Thyroid gland (tissue), 4 donors: Measurements from ENCODE around the gene AXL. TPM values are rescaled to one million over a fixed set of nuclear protein-coding genes. Genes with fewer than 3 reads are reported as not detected.

Experiments used
- DNase-seq, 2 donors: peaks; one replicate each; pipeline ENCODE4 v3.0.0-alpha.2; 2019
- H3K27ac ChIP-seq, 3 donors: fragments of 200-600 bp; sonication (generic); 1 replicate in 2 of 3; 2 replicates in 1 of 3; pipeline ENCODE4 v1.5.1; 2016 to 2019; ENCODE audit warnings: mild to moderate bottlenecking in 1 of 3, moderate library complexity in 1 of 3
- H3K27me3 ChIP-seq: fragments of 200-600 bp; sonication (generic); one replicate; pipeline ENCODE4 v1.5.1; 2019
- H3K36me3 ChIP-seq, 2 donors: fragments of 200-600 bp; sonication (generic); one replicate each; pipeline ENCODE4 v1.5.1; 2016 to 2019
- H3K4me1 ChIP-seq, 2 donors: fragments of 200-600 bp; sonication (generic); one replicate each; pipeline ENCODE4 v1.5.1; 2017 to 2019
- H3K4me3 ChIP-seq, 3 donors: fragments of 200-600 bp; sonication (generic); replicated peaks in 1 of 3; 1 replicate in 2 of 3; 2 replicates in 1 of 3; pipeline ENCODE4 v1.5.1; 2016; ENCODE audit warnings: mild to moderate bottlenecking in 1 of 3
- H3K9me3 ChIP-seq: fragments of 200-600 bp; sonication (generic); one replicate; pipeline ENCODE4 v1.5.1; 2017
- POLR2A ChIP-seq, 2 donors: fragments of 450-650 bp; IDR thresholded peaks; one replicate each; pipeline ENCODE4 v1.6.1; 2017; ENCODE audit warnings: antibody characterized with exemption in 2 of 2, mild to moderate bottlenecking in 2 of 2, moderate library complexity in 1 of 2
- WGBS, 2 donors: methylation state at CpG; one replicate each; pipeline ENCODE4 v1.1.5; 2017; 5-methylcytosine and 5-hydroxymethylcytosine counted together
- intact Hi-C: fragments of 100-400 bp; cut with DNase I; formaldehyde crosslinking; loops from one replicate; pipeline ENCODE4 v1.15.1; 2023
- total RNA-seq, 4 donors: library from RNA; depleted of rRNA; stranded (reverse); fragments of >200 nt; gene quantifications; one replicate each; pipeline ENCODE4 v1.2.3, GENCODE V29; 2016
- TF ChIP-seq, protein P1 (sequence below), 6 experiments: fragments of 200-600 bp in 3 of 6; fragments of 450-650 bp in 3 of 6; sonication (generic) in 3 of 6; IDR thresholded peaks; one replicate each; pipeline ENCODE4 v1.5.1; 2016 to 2019; ENCODE audit warnings: antibody characterized with exemption in 6 of 6, mild to moderate bottlenecking in 2 of 6, inconsistent platforms in 1 of 6, moderate library complexity in 1 of 6

The AXL gene
- total RNA-seq, 4 donors from 2014 or later = 17.5 to 61.3 (median 35.4) TPM

DNA sequence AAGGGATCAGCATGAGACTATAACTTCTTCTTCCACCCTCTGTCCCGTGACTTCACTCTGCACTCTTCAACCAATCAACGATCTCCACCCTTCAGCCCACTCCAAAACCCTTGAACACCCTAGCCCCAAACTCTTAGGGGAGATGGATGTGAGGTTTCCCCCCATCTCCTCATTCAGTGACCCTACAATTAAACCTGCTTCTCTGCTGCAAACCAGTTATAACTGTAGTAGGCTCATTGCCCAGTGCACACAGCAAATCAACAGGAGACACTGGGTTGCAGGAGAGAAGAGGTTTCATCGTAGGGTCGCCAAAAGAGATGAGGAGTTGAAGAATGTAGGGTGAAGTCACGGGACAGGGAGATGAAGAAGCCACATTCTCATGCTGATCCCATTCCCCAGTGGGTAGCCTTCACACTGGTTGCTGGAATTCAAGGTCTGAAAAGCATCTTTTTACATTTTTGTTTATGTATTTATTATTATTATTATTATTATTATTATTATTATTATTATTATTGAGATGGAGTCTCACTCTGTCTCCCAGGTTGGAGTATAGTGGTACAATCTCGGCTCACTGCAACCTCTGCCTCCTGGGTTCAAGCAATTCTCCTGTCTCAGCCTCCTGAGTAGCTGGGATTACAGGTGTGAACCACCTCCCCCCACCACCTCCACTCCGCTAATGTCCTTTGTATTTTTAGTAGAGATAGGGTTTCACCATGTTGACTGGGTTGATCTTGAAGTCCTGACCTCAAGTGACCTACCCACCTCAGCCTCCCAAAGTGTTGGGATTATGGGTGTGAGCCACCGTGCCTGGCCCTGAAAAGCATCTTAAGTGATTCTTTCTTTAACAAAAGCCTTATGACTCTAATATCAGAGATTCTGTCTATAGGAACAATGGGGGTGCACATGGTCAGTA is 31.8 kb upstream of the AXL start:
- no peak for DNase-seq
- TF ChIP-seq, protein P1, sequence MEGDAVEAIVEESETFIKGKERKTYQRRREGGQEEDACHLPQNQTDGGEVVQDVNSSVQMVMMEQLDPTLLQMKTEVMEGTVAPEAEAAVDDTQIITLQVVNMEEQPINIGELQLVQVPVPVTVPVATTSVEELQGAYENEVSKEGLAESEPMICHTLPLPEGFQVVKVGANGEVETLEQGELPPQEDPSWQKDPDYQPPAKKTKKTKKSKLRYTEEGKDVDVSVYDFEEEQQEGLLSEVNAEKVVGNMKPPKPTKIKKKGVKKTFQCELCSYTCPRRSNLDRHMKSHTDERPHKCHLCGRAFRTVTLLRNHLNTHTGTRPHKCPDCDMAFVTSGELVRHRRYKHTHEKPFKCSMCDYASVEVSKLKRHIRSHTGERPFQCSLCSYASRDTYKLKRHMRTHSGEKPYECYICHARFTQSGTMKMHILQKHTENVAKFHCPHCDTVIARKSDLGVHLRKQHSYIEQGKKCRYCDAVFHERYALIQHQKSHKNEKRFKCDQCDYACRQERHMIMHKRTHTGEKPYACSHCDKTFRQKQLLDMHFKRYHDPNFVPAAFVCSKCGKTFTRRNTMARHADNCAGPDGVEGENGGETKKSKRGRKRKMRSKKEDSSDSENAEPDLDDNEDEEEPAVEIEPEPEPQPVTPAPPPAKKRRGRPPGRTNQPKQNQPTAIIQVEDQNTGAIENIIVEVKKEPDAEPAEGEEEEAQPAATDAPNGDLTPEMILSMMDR (IDR thresholded peaks at IDR 0.05) = no peak
- TF ChIP-seq POLR2A (IDR thresholded peaks at IDR 0.05) = no peak
- no peaks in the 10 kb centered on the region for H3K36me3 ChIP-seq
- H3K4me3 ChIP-seq = no peak overlapping the region
- 72 to 73% methylated on average over 8 of the region's 8 CpGs for WGBS, 2 donors
- H3K9me3 ChIP-seq = no peaks in the 10 kb centered on the region
- no peaks in the 10 kb centered on the region for H3K4me1 ChIP-seq
- no peak overlapping the region for H3K27ac ChIP-seq
- H3K27me3 ChIP-seq = no peaks in the 10 kb centered on the region
- intact Hi-C loops = no loop called here

DNA sequence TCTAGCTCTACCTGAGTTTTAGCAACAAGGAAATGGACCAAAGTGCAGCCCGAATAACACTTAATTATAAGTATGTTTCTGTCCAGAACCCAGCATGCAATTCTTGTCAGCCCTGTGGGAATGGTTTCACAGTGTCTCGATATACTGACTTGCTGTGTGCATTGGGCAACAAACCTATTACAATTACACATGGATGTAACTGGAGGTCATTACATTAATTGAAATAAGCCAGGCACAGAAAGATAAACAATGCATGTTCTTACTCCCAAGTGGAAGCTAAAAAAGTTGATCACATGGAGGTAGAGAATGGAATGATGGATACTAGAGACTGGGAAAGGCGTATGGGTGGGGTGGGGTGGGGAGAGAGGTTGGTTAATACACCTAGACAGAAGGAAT is 31.1 kb upstream of the AXL start:
- Histone ChIP-seq H3K36me3 (no peaks in the 10 kb centered on the region), H3K9me3 (no peaks in the 10 kb centered on the region), H3K4me1 (no peaks in the 10 kb centered on the region), H3K27me3 (no peaks in the 10 kb centered on the region), H3K27ac (no peak overlapping the region), H3K4me3 (no peak overlapping the region)
- DNase-seq = no peak
- no peak for TF ChIP-seq POLR2A (IDR thresholded peaks at IDR 0.05)
- TF ChIP-seq, protein P1 (IDR thresholded peaks at IDR 0.05) = no peak
- 76 to 77% methylated on average over 3 of the region's 3 CpGs for WGBS, 2 donors
- intact Hi-C loops = no loop called here

DNA sequence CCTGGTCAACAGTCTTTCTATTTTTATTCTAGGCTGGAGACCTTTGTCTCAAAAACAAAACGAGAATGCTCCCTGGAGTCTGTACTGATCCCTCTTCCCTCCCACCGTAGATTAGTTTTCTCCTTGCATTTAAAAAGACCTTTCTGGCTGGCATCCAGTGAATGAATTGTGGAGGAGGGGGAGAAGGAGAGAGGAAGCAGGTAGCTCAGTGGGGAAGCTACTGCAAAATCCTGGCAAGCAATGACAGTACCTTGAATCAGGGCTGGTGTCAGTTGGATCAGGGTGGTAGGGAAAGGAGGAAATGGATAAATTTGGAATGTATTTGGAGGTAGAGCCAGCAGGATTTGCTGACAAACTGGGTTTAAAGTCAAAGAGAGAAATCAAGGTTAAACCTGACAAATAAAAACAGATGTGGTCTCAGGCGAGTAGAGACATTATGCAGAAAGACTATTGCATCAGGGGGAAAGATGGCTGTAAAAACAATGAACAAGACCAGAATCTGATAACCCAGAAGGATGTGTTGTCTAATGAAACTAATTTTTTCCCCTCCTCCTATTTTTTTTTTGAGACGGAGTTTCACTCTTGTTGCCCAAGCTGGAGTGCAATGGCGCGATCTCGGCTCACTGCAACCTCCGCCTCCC is 29.5 kb upstream of the AXL start:
- 51 to 59% methylated on average over 8 of the region's 8 CpGs for WGBS, 2 donors
- H3K4me1 ChIP-seq = no peaks in the 10 kb centered on the region
- no peak overlapping the region for H3K27ac ChIP-seq
- no peaks in the 10 kb centered on the region for H3K27me3 ChIP-seq
- no peak for DNase-seq
- no peak for TF ChIP-seq POLR2A (IDR thresholded peaks at IDR 0.05)
- TF ChIP-seq, protein P1 (IDR thresholded peaks at IDR 0.05) = no peak
- H3K4me3 ChIP-seq = no peak overlapping the region
- no peaks in the 10 kb centered on the region for H3K36me3 ChIP-seq
- H3K9me3 ChIP-seq = no peaks in the 10 kb centered on the region
- intact Hi-C loops = no loop called here

DNA sequence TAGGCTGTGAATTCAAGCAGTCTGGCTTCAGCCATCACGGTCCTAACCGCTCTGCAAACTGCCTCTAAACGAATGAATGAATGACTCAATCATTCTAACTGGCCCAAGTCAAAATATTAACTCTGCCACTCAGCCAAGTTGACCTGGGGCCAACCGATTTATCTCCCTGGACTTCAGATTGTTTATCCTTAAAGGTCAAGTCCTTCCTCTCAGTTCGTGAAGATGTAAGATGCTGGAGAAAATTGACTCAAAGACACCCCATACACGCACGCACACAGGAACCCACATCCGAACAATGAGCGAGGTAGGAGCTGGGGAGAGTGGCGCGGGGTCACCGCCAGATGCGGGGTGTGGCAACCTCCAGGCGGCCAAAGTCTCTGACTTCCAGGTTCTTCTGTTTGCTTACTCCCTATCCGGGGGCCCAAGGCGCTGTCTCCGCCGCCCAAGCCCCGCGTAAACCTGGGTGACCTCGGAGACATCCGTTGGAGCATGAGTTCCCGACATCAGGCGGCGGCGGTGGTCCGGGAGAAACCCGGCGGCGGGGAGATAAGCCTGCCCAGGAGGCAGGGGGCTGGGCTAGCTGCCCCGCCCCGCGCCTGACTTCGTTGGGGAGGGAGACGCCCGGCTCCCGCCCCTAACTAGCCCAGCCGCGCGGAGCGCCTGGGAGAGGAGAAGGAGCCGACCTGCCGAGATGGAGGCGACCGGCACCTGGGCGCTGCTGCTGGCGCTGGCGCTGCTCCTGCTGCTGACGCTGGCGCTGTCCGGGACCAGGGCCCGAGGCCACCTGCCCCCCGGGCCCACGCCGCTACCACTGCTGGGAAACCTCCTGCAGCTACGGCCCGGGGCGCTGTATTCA is 26.2 kb upstream of the AXL start, which contains the start of gene CYP2S1:
TSS of gene CYP2S1 (plus strand) at position 646 of the 856 bp plus-strand sequence. CDS start at position 692, 46 bp downstream.
- no peaks in the 10 kb centered on the region for H3K27me3 ChIP-seq
- H3K36me3 ChIP-seq = no peaks in the 10 kb centered on the region
- H3K9me3 ChIP-seq = no peaks in the 10 kb centered on the region
- TF ChIP-seq, protein P1 (IDR thresholded peaks at IDR 0.05) = no peak
- TF ChIP-seq POLR2A (IDR thresholded peaks at IDR 0.05) = no peak
- no peaks in the 10 kb centered on the region for H3K4me1 ChIP-seq
- intact Hi-C loops = no loop called here
- DNase-seq = no peak
- H3K27ac ChIP-seq = no peak within 1 kb of the TSS
- 18 to 19% methylated on average over 15 to 22 of the region's 58 CpGs for WGBS, 2 donors
- H3K4me3 ChIP-seq = no peak within 1 kb of the TSS
